HepG2 (cell line): ENCODE measurements around the gene SAPCD2. TPM values are rescaled to one million over a fixed set of nuclear protein-coding genes. Genes with fewer than 3 reads are reported as not detected.

Source experiments
- ATAC-seq: fragments of 200-7000 bp; cut with Tn5 transposase; 3 replicates; pipeline ENCODE4 v1.9.1; 2020; ENCODE audit warnings: mild to moderate bottlenecking, moderate library complexity
- BruUV-seq: library from RNA; stranded (reverse); fragments of 400-500 nt; replicated peaks from 2 replicates; lab custom pipeline; 2021; lab: Mats Ljungman, UMichigan
- CTCF ChIA-PET: fragments of 300-600 bp; formaldehyde crosslinking; extraction: SDS; loops from one replicate; lab custom pipeline; 2021; ENCODE audit warnings: low total read pairs, inconsistent platforms, low intra/inter-chr PET ratio; lab: Yijun Ruan, JAX
- POLR2A ChIA-PET: fragments of 350-600 bp; sonication (Branson Sonifier 250); formaldehyde crosslinking; loops from one replicate; lab custom pipeline; 2020; ENCODE audit warnings: antibody characterized with exemption, inconsistent platforms; lab: Yijun Ruan, JAX
- DNase-seq: peaks from one replicate; pipeline ENCODE4 v3.0.0-alpha.2; 2015; ENCODE audit warnings: low spot score
- FAIRE-seq: peaks from 3 replicates; lab custom pipeline; 2011; peaks lifted over from hg19 to GRCh38; lab: Jason Lieb, UNC
- H2AFZ ChIP-seq: one replicate; pipeline ENCODE4 v1.6.1; 2011; ENCODE audit warnings: low read length, inconsistent platforms
- H3K27ac ChIP-seq: fragments of 300-600 bp; 3 replicates; pipeline ENCODE4 v1.8.0; 2011; ENCODE audit warnings: mixed run types, mild to moderate bottlenecking, mixed read lengths, low read length, inconsistent platforms; ENCODE audit not compliant: insufficient read depth; ENCODE audit errors: extremely low read length
- H3K27me3 ChIP-seq, 2 experiments: fragments of 200-600 bp in 1 of 2; 2 replicates in 1 of 2; 3 replicates in 1 of 2; pipeline versions ENCODE4 v1.6.0 to v1.8.0; 2011; ENCODE audit warnings: low read length in 2 of 2, mild to moderate bottlenecking in 2 of 2, moderate library complexity in 2 of 2, inconsistent platforms in 1 of 2; ENCODE audit not compliant: insufficient read depth in 2 of 2, control insufficient read depth in 1 of 2
- H3K36me3 ChIP-seq, 2 experiments: fragments of 200-600 bp in 1 of 2; replicated peaks in 1 of 2; 2 replicates in 1 of 2; 3 replicates in 1 of 2; pipeline versions ENCODE4 v1.5.1 to v1.8.0; 2011; ENCODE audit warnings: low read length in 2 of 2, inconsistent platforms in 1 of 2; ENCODE audit not compliant: insufficient read depth in 2 of 2, control insufficient read depth in 1 of 2
- H3K4me1 ChIP-seq: 2 replicates; pipeline ENCODE4 v1.5.1; 2012; ENCODE audit warnings: low read length, inconsistent platforms; ENCODE audit not compliant: insufficient read depth
- H3K4me2 ChIP-seq: 2 replicates; pipeline ENCODE4 v1.6.0; 2011; ENCODE audit warnings: low read depth, low read length, inconsistent platforms
- H3K4me3 ChIP-seq, 3 experiments: fragments of 200-600 bp in 1 of 3; sonication (generic), shearing (Covaris generic) in 1 of 3; replicated peaks in 1 of 3; 2 replicates each; pipeline ENCODE4 v1.5.1; 2011 to 2016; ENCODE audit warnings: low read length in 3 of 3, inconsistent platforms in 2 of 3, low read depth in 2 of 3, mild to moderate bottlenecking in 2 of 3, control low read depth in 1 of 3, mixed read lengths in 1 of 3; ENCODE audit not compliant: insufficient read depth in 1 of 3
- H3K79me2 ChIP-seq: one replicate; pipeline ENCODE4 v1.6.1; 2011; ENCODE audit warnings: low read length, inconsistent platforms; ENCODE audit not compliant: insufficient read depth
- H3K9ac ChIP-seq: 2 replicates; pipeline ENCODE4 v1.6.0; 2011; ENCODE audit warnings: mild to moderate bottlenecking, low read depth, low read length, inconsistent platforms; ENCODE audit not compliant: insufficient read depth
- H3K9me3 ChIP-seq: 2 replicates; pipeline ENCODE4 v1.5.1; 2012; ENCODE audit warnings: mild to moderate bottlenecking, low read length
- H4K20me1 ChIP-seq: 2 replicates; pipeline ENCODE4 v1.6.0; 2011; ENCODE audit warnings: inconsistent platforms, mild to moderate bottlenecking, low read length, moderate library complexity; ENCODE audit not compliant: insufficient read depth
- ATF1 ChIP-seq: IDR thresholded peaks from 2 replicates; pipeline ENCODE4 v1.6.1; 2016; ENCODE audit warnings: mild to moderate bottlenecking, control low read depth
- ATF7-NPFF ChIP-seq: sonication (generic); formaldehyde crosslinking; IDR thresholded peaks from 2 replicates; pipeline ENCODE4 v1.8.1; 2023; ENCODE audit warnings: mild to moderate bottlenecking, low read depth, missing genetic modification reagents, moderate library complexity
- FLYWCH1 ChIP-seq: sonication (generic); formaldehyde crosslinking; IDR thresholded peaks from 2 replicates; pipeline ENCODE4 v1.8.1; 2023; ENCODE audit warnings: mild to moderate bottlenecking, missing genetic modification reagents
- JUND ChIP-seq: sonication (generic); formaldehyde crosslinking; IDR thresholded peaks from 2 replicates; pipeline ENCODE4 v1.8.0; 2022; ENCODE audit warnings: mild to moderate bottlenecking, missing genetic modification reagents
- ZNF205 ChIP-seq: IDR thresholded peaks from 2 replicates; pipeline ENCODE4 v1.6.1; 2018; ENCODE audit warnings: missing biosample characterization, missing genetic modification reagents
- ZNF510 ChIP-seq: sonication (generic); formaldehyde crosslinking; IDR thresholded peaks from 2 replicates; pipeline ENCODE4 v1.4.0; 2020; ENCODE audit warnings: low read depth, mild to moderate bottlenecking, missing genetic modification reagents
- ZNF672 ChIP-seq: sonication (generic); formaldehyde crosslinking; IDR thresholded peaks from 2 replicates; pipeline ENCODE4 v1.8.1; 2022; ENCODE audit warnings: missing genetic modification reagents
- WGBS: methylation state at CpG from one replicate; pipeline ENCODE4 v1.1.6; 2017; ENCODE audit warnings: low lambda C conversion rate; 5-methylcytosine and 5-hydroxymethylcytosine counted together
- in situ Hi-C: cut with HindIII; loops from 2 replicates; pipeline ENCODE4 v1.10.0; 2017; ENCODE audit warnings: low pct_unique_long_range_greater_than_20kb; ENCODE audit not compliant: extremely low pct_ligation_motif_present
- intact Hi-C: fragments of 100-400 bp; cut with micrococcal nuclease; formaldehyde crosslinking; loops from one replicate; pipeline ENCODE4 v1.10.0; 2022; ENCODE audit not compliant: unreplicated experiment
- polyA plus RNA-seq, 8 experiments: library from polyadenylated mRNA; depleted of rRNA in 3 of 8; stranded (reverse) in 7 of 8; unstranded in 1 of 8; fragments of >200 nt; fragmentation: Illumina TruSeq in 4 of 8; extraction: Trizol in 4 of 8; gene quantifications; 2 replicates each; pipeline versions ENCODE4 v1.2.1 to v1.2.3, GENCODE V29; 2011 to 2016; ENCODE audit warnings: low read depth in 4 of 8, missing spikeins in 1 of 8, mixed read lengths in 1 of 8; ENCODE audit not compliant: insufficient read depth in 1 of 8
- total RNA-seq, 5 experiments: library from RNA; depleted of rRNA; stranded (reverse); fragments of >200 nt; fragmentation: Illumina TruSeq; extraction: Trizol; gene quantifications; 2 replicates each; pipeline ENCODE4 v1.2.3, GENCODE V29; 2016; ENCODE audit warnings: low read depth in 1 of 5
- TF ChIP-seq, protein P1 (sequence below): sonication (generic); formaldehyde crosslinking; IDR thresholded peaks from 2 replicates; pipeline ENCODE4 v1.4.0; 2020; ENCODE audit warnings: low read depth, mild to moderate bottlenecking, missing genetic modification reagents
- TF ChIP-seq, protein P2 (sequence below): sonication (generic); formaldehyde crosslinking; IDR thresholded peaks from 2 replicates; pipeline ENCODE4 v1.4.0; 2020; ENCODE audit warnings: missing genetic modification reagents, mild to moderate bottlenecking, borderline replicate concordance
- TF ChIP-seq, protein P3 (sequence below): sonication (generic); formaldehyde crosslinking; IDR thresholded peaks from 2 replicates; pipeline ENCODE4 v1.5.1; 2020; ENCODE audit warnings: missing genetic modification reagents, mild to moderate bottlenecking, borderline replicate concordance
- TF ChIP-seq, protein P4 (sequence below): sonication (generic); formaldehyde crosslinking; IDR thresholded peaks from 2 replicates; pipeline ENCODE4 v1.5.0; 2020; ENCODE audit warnings: mild to moderate bottlenecking, missing genetic modification reagents, moderate library complexity
- TF ChIP-seq, protein P5 (sequence below): sonication (generic); formaldehyde crosslinking; IDR thresholded peaks from 2 replicates; pipeline ENCODE4 v1.5.0; 2020; ENCODE audit warnings: mild to moderate bottlenecking, missing genetic modification reagents

The SAPCD2 gene
- total and polyA plus RNA-seq, 2 of the 13 experiments (the other 11 are each of a cell fraction or from before 2014, with no cell fraction given) = 21.9 to 42.8 TPM

DNA sequence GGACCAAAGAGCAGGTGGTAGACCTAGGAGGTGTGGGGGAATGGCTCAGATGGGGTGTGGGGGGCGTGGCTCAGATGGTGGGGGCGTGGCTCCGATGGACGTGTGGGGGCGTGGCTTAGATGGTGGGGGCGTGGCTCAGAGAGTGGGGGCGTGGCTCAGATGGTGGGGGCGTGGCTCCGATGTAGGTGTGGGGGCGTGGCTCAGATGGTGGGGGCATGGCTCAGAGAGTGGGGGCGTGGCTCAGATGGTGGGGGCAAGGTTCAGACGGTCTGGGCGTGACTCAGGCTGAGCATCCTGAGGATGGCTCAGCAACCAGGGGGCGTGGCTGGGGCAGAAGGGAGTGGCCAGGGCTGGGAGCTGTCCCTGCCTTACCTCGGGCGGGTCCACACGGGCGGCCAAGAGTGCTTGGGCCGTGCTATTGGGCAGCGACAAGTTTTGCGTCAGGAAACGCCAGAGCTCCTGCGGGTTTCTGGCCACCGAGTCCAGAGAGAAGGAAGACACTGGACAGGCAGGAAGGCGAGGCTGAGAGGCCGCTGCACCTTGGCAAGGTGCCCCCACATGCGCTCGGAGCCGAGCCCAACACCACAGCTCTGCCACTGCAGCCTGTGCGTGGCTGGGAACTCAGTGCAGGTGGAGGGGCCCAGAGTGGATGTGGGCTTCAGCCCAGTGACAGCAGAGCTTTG is 48.2 kb downstream of the SAPCD2 start (continued):
- TF ChIP-seq, protein P1, sequence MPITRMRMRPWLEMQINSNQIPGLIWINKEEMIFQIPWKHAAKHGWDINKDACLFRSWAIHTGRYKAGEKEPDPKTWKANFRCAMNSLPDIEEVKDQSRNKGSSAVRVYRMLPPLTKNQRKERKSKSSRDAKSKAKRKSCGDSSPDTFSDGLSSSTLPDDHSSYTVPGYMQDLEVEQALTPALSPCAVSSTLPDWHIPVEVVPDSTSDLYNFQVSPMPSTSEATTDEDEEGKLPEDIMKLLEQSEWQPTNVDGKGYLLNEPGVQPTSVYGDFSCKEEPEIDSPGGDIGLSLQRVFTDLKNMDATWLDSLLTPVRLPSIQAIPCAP (CRISPR knock-in tag) = no peak
- TF ChIP-seq, protein P2, sequence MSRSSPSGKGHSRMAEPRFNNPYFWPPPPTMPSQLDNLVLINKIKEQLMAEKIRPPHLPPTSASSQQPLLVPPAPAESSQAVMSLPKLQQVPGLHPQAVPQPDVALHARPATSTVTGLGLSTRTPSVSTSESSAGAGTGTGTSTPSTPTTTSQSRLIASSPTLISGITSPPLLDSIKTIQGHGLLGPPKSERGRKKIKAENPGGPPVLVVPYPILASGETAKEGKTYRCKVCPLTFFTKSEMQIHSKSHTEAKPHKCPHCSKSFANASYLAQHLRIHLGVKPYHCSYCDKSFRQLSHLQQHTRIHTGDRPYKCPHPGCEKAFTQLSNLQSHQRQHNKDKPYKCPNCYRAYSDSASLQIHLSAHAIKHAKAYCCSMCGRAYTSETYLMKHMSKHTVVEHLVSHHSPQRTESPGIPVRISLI (CRISPR knock-in tag) = 0 out of 2 replicates have a peak, but pooled peaks have one; percentile 6
- TF ChIP-seq ZNF205 (CRISPR knock-in tag) (no peak), ATF7-NPFF (no peak)

DNA sequence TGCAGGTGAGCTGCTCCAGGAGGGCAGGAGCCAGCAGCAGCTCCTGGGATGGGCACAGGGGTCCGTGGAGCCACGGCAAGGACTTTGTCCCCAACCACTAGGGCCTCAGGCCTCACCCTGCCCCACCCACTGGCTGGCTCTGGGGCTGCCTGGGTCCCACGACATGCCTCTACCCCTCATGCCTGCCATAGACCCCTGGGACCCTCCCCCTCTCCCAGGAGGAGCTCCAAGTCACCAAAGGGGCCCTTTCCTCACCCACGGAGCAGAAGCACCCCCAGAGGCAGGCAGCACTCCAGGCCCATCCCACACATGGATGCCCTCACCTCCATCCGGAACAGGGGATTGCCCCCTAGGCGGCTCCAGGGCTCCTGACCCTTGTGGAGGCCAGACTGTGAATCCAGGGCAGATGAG is 48.8 kb downstream of the SAPCD2 start:
- POLR2A ChIA-PET = interaction anchor here (0.6 to 1.7 kb wide), 7 partner anchors 20 to 222 kb away, joined by 3 to 6 read pairs (median 5); partner anchors contain the start of genes CLIC3 and PAXX
- no peak for FAIRE-seq
- TF ChIP-seq, protein P3, sequence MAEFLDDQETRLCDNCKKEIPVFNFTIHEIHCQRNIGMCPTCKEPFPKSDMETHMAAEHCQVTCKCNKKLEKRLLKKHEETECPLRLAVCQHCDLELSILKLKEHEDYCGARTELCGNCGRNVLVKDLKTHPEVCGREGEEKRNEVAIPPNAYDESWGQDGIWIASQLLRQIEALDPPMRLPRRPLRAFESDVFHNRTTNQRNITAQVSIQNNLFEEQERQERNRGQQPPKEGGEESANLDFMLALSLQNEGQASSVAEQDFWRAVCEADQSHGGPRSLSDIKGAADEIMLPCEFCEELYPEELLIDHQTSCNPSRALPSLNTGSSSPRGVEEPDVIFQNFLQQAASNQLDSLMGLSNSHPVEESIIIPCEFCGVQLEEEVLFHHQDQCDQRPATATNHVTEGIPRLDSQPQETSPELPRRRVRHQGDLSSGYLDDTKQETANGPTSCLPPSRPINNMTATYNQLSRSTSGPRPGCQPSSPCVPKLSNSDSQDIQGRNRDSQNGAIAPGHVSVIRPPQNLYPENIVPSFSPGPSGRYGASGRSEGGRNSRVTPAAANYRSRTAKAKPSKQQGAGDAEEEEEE (CRISPR knock-in tag) = no peak
- TF ChIP-seq ATF1 (CRISPR knock-in tag) (no peak), ZNF510 (CRISPR knock-in tag) (no peak), JUND (CRISPR knock-in tag) (no peak), FLYWCH1 (CRISPR knock-in tag) (no peak), ZNF672 (CRISPR knock-in tag) (0 out of 2 replicates have a peak, but pooled peaks have one; percentile 46)
- TF ChIP-seq, protein P4, sequence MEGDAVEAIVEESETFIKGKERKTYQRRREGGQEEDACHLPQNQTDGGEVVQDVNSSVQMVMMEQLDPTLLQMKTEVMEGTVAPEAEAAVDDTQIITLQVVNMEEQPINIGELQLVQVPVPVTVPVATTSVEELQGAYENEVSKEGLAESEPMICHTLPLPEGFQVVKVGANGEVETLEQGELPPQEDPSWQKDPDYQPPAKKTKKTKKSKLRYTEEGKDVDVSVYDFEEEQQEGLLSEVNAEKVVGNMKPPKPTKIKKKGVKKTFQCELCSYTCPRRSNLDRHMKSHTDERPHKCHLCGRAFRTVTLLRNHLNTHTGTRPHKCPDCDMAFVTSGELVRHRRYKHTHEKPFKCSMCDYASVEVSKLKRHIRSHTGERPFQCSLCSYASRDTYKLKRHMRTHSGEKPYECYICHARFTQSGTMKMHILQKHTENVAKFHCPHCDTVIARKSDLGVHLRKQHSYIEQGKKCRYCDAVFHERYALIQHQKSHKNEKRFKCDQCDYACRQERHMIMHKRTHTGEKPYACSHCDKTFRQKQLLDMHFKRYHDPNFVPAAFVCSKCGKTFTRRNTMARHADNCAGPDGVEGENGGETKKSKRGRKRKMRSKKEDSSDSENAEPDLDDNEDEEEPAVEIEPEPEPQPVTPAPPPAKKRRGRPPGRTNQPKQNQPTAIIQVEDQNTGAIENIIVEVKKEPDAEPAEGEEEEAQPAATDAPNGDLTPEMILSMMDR (CRISPR knock-in tag) = 0 out of 2 replicates have a peak, but pooled peaks have one; percentile 17
- TF ChIP-seq, protein P5, sequence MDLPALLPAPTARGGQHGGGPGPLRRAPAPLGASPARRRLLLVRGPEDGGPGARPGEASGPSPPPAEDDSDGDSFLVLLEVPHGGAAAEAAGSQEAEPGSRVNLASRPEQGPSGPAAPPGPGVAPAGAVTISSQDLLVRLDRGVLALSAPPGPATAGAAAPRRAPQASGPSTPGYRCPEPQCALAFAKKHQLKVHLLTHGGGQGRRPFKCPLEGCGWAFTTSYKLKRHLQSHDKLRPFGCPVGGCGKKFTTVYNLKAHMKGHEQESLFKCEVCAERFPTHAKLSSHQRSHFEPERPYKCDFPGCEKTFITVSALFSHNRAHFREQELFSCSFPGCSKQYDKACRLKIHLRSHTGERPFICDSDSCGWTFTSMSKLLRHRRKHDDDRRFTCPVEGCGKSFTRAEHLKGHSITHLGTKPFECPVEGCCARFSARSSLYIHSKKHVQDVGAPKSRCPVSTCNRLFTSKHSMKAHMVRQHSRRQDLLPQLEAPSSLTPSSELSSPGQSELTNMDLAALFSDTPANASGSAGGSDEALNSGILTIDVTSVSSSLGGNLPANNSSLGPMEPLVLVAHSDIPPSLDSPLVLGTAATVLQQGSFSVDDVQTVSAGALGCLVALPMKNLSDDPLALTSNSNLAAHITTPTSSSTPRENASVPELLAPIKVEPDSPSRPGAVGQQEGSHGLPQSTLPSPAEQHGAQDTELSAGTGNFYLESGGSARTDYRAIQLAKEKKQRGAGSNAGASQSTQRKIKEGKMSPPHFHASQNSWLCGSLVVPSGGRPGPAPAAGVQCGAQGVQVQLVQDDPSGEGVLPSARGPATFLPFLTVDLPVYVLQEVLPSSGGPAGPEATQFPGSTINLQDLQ = no peak

More for the DNA sequence above, 48.8 kb downstream of the SAPCD2 start:
- H3K79me2 ChIP-seq = no peaks in the 10 kb centered on the region
- peaks cover 50% of the 10 kb centered on the region for H3K4me1 ChIP-seq
- 55% methylated on average over 2 of the region's 6 CpGs for WGBS
- in situ Hi-C loops (no loop called here), intact Hi-C loops (no loop called here)
- H3K4me2 ChIP-seq = 0 out of 2 replicates have a peak overlapping the region, but pooled peaks have one; percentile 29
- DNase-seq (peak; percentile 51), ATAC-seq (peak; percentile 54)
- no peak overlapping the region for H2AFZ ChIP-seq
- CTCF ChIA-PET = no interaction called here
- no peaks in the 10 kb centered on the region for H3K36me3 ChIP-seq
- H4K20me1 ChIP-seq = no peaks in the 10 kb centered on the region
- H3K9ac ChIP-seq = no peak overlapping the region
- H3K4me3 ChIP-seq = no peak overlapping the region
- no peaks in the 10 kb centered on the region for H3K9me3 ChIP-seq
- BruUV-seq = no TSS peak
- H3K27ac ChIP-seq = peak overlapping the region; percentile 33
- no peaks in the 10 kb centered on the region for H3K27me3 ChIP-seq
